Brain microvascular endothelial cell (primary cell): ENCODE results near the gene UBL7.
A peak's percentile ranks its signal among the peaks of the same experiment; 100 is the strongest.

Source experiments
- DNase-seq: peaks from one replicate; pipeline ENCODE4 v3.0.0-alpha.2; 2020
- H3K27ac ChIP-seq: fragments of 250-450 bp; sonication (Bioruptor Pico); 2 replicates; pipeline ENCODE4 v1.5.1; 2020; ENCODE audit warnings: mild to moderate bottlenecking, moderate library complexity
- H3K27me3 ChIP-seq: fragments of 250-450 bp; sonication (Bioruptor Pico); replicated peaks from 2 replicates; pipeline ENCODE4 v1.5.1; 2020; ENCODE audit warnings: mild to moderate bottlenecking
- H3K36me3 ChIP-seq: fragments of 250-450 bp; sonication (Bioruptor Pico); replicated peaks from 2 replicates; pipeline ENCODE4 v1.5.1; 2020; ENCODE audit warnings: mild to moderate bottlenecking
- H3K4me3 ChIP-seq: 2 replicates; pipeline ENCODE4 v1.5.1; 2011; ENCODE audit warnings: low read depth, mild to moderate bottlenecking, control low read depth, low read length, moderate library complexity
- in situ Hi-C: cut with HindIII; loops from 2 replicates; pipeline ENCODE4 v1.10.0; 2017; ENCODE audit warnings: low sequenced_read_pairs, low pct_ligation_motif_present
- TF ChIP-seq, protein P1 (sequence below): IDR thresholded peaks from 2 replicates; pipeline ENCODE4 v1.5.1; 2011; ENCODE audit warnings: low read depth, mild to moderate bottlenecking, moderate library complexity, low read length, control low read depth, inconsistent platforms; ENCODE audit errors: missing control alignments

UBL7 gene

GRCh38 chr15:74424901-74425528 is 35.9 kb downstream of the UBL7 start:
- H3K4me3 ChIP-seq, result no peak overlapping the region
- TF ChIP-seq, protein P1, sequence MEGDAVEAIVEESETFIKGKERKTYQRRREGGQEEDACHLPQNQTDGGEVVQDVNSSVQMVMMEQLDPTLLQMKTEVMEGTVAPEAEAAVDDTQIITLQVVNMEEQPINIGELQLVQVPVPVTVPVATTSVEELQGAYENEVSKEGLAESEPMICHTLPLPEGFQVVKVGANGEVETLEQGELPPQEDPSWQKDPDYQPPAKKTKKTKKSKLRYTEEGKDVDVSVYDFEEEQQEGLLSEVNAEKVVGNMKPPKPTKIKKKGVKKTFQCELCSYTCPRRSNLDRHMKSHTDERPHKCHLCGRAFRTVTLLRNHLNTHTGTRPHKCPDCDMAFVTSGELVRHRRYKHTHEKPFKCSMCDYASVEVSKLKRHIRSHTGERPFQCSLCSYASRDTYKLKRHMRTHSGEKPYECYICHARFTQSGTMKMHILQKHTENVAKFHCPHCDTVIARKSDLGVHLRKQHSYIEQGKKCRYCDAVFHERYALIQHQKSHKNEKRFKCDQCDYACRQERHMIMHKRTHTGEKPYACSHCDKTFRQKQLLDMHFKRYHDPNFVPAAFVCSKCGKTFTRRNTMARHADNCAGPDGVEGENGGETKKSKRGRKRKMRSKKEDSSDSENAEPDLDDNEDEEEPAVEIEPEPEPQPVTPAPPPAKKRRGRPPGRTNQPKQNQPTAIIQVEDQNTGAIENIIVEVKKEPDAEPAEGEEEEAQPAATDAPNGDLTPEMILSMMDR, result no peak
- H3K36me3 ChIP-seq, result no peaks in the 10 kb centered on the region
- DNase-seq, result no peak
- no peaks in the 10 kb centered on the region for H3K27me3 ChIP-seq
- in situ Hi-C loops, result no loop called here
- no peak overlapping the region for H3K27ac ChIP-seq

DNA sequence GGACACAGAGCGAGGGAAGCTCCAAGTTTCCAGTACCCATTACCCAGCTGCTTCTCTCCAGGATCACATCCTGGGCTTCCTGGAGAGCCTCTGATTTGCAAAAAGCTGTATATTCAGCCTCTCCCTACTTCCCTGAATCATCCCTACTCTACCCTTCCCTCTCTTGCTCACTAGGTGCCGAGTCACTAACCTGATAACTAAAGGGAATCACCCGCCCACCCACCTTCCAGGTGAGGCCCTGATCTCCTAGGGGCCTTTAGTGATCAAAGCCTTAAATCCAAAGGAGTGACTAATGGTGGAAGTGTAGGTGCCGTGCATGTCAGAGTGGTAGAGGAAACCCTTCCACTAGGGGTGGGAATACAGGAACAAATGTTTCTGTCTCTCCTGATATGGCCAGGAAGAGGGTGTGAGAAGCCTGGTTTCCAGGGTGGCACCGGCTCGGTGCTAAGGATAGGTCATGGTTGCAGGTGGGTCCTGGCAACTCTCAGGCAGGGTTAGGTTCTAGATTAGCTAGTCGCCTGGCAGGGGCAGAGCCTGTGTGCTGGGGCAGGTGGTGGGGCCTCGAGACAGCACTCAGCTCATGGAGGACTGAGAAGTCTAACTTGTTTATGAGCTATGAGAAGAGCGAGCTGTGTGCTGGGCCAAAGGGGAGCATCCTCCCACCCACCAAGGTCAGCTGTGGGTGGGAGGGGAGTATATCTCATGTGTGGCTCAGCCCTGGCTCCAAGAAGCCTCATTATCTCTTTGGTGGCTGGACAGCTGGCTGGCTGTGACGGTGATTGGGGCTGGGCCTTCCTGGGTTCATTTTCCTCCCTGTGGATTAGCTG is 37.3 kb downstream of the UBL7 start:
- DNase-seq, result no peak
- in situ Hi-C loops, result no loop called here
- TF ChIP-seq, protein P1, result peak; percentile 14
- H3K27ac ChIP-seq, result no peak overlapping the region
- H3K36me3 ChIP-seq, result no peaks in the 10 kb centered on the region
- no peaks in the 10 kb centered on the region for H3K27me3 ChIP-seq
- no peak overlapping the region for H3K4me3 ChIP-seq

- DNase-seq, result peak; percentile 22
- H3K27me3 ChIP-seq, result no peaks in the 10 kb centered on the region
- H3K4me3 ChIP-seq, result peak overlapping the region; percentile 3
- no peaks in the 10 kb centered on the region for H3K36me3 ChIP-seq
- in situ Hi-C loops, result no loop called here
- TF ChIP-seq, protein P1, result no peak
- no peak overlapping the region for H3K27ac ChIP-seq
These were observed 38.1 kb downstream of the UBL7 start for GRCh38 chr15:74422652-74423430.

DNA sequence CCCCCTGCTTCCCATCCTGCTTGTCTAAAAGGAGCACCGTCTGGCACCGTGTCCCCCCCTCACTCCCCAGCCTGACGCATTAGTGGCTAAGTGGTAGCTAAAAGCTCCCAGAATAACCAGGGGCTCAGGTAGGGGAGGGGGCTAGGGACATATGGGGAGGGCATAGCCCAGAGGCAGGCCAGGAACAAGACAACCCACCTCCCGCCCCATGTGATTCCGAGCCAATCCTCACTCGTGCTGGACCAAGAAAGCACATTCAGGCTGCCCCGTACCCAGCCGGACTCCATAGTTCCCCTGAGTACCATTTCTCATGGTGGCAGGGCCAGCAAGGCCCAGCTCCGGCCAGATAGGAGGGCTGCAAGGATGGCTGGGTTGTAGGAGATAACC is 38.7 kb downstream of the UBL7 start:
- in situ Hi-C loops, result no loop called here
- TF ChIP-seq, protein P1, result no peak
- no peak for DNase-seq
- Histone ChIP-seq H3K36me3 (peaks cover 5% of the 10 kb centered on the region), H3K27ac (no peak overlapping the region), H3K4me3 (no peak overlapping the region), H3K27me3 (no peaks in the 10 kb centered on the region)

DNA sequence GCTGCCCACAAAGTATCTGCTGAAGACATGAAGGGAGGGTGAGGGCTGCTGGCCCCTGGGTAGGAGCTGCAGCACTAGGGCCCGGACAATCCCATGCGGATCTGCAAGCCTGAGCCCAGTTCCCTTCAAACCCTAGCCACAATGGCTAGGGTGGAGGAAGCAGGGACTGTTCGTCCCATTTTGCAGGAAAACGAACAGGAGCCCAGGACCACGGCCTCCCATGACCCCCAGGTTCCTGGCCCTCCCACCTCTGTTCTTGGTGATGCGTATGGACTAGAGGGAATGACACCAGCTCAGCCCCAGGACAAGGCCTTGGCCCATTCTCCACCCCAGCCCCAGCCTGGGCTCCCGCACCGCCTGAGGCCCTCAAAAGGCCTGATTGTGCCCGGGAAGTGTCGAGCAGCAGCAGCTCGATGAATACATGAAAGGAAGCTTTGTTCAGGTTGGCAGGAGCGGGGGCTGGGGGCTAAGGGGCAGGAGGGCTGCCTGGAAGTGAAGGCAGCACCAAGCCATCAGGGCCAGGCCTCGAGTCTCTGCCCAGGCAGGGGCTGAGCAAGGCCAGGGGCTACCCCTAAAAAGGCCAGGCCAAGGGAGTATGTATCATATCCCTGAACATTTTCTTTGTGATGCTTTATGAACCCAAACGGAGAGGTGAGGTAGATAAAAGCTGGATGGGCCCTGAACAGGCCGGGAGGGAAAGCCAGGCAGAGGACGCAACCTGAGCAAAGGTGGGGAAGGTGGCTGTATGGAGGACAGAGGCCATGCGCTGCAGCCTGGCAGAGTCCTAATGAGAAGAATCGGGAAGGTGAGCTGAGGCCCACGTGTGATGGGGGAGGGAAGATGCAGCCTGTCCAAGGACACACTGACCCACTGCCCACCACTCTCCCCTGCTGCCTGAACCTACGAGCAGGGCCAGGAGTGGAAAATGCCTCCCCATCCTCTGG is 39.4 kb downstream of the UBL7 start:
- Histone ChIP-seq H3K27ac (no peak overlapping the region), H3K27me3 (no peaks in the 10 kb centered on the region), H3K4me3 (no peak overlapping the region), H3K36me3 (peaks cover 10% of the 10 kb centered on the region)
- TF ChIP-seq, protein P1, result no peak
- in situ Hi-C loops, result no loop called here
- DNase-seq, result no peak
